Islet of Langerhans (tissue), 1 donor: Measurements from ENCODE around the gene PSMB10.
"Not testable (repeated sequence)": the region's sequence is repeated elsewhere in the genome, so short reads cannot be mapped to it uniquely, and the experiment has no call there.

Experiments used
- FAIRE-seq: peaks from one replicate; lab custom pipeline; 2011; peaks lifted over from hg19 to GRCh38; lab: Jason Lieb, UNC

The PSMB10 gene

DNA sequence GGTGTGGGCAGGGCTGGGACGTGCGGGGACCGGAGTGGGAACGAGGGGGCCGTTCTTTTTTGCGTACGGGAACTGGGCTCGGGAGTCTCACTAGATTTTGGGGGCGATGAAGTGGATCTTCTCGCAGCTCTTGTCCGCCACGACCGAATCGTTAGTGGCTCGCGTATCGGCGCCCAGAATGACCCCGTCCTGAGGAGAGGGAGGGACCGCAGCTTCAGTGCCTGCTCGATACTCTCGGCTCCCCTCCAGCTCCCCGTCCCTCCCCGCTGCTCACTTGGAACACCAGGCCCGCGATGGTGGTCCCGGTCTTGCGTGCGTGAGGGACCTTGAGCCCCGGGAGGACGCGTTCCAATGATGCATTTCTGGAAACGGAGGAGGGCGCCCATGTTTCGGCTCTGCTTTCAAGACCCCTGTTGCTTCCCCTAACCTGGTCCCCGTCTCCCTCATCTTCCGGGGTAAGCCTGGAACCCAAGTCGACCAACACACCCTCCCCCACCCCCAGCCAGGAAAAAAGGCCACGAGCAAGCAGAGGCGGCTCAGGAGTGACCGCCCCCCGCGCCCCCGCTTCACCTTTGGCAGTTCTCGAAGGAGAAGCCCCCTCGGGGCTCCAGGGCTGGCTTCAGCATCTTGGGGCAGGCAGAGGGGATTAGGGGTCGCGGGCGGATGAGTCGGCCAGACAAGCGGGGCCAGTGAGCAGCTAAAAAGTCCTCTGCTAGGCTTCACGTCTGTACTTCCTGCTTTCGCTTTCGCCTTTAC is at the start of gene PSMB10:
TSS of gene PSMB10 (minus strand) at position 727 of the 756 bp plus-strand sequence. CDS start at position 626, 101 bp downstream.
- FAIRE-seq: no peak

DNA sequence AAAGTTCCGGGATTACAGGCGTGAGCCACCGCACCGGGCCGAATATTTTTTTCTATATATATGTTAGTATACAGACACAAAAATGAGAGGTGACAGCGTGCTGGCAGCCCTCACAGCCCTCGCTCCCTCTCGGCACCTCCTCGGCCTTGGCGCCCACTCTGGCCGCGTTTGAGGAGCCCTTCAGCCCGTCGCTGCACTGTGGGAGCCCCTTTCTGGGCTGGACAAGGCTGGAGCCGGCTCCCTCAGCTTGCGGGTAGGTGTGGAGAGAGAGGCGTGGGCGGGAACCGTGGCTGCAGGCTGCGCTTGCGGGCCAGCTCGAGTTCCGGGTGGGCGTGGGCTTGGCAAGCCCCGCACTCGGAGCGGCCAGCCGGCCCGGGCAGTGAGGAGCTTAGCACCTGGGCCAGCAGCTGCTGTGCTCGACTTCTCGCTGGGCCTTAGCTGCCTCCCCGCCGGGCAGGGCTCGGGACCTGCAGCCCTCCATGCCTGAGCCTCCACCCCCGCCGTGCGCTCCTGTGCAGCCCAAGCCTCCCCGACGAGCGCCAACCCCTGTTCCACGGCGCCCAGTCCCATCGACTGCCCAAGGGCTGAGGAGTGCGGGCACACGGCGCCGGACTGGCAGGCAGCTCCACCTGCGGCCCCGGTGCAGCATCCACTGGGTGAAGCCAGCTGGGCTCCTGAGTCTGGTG is 45.5 kb upstream of the PSMB10 start:
- FAIRE-seq: no peak

DNA sequence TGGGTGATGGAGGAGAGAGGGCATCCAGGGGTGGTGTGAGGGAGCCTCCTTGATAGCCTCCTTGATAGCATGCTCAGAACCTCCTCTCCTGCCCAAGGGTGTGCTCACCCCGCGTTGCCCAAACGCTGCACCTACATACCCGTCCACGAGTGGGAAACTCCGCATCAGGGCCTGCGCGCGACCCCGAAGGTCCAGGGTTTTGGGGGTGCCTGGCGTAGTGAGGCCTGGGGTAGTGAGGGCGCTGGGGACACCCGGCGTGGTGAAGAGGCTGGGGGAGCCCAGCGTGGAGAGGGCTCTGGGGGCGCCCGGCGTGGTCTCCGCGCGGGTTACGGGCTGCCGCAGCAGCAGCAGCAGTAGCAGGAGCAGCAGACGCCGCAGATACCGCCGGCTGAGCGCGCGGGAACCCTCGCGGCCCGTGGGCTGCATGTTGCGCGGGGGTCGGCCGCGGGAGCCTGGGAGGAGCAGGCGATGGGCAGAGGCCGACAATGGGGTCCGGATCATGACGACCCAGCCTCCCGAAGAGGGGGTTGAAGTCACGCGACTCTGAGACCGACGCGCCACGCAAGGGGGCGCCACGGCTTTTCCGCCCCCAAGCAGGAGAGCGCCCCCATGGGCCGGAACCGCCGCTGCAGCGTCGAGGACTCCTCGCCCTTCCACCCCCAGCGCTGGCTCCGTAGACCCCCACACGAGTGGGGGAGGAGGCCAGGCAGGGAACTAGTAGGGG is 43.5 kb upstream of the PSMB10 start, which contains the start of gene DPEP3:
TSS of gene DPEP3 (minus strand) at position 545 of the 724 bp plus-strand sequence. CDS start at position 426, 119 bp downstream.
- FAIRE-seq: no peak

DNA sequence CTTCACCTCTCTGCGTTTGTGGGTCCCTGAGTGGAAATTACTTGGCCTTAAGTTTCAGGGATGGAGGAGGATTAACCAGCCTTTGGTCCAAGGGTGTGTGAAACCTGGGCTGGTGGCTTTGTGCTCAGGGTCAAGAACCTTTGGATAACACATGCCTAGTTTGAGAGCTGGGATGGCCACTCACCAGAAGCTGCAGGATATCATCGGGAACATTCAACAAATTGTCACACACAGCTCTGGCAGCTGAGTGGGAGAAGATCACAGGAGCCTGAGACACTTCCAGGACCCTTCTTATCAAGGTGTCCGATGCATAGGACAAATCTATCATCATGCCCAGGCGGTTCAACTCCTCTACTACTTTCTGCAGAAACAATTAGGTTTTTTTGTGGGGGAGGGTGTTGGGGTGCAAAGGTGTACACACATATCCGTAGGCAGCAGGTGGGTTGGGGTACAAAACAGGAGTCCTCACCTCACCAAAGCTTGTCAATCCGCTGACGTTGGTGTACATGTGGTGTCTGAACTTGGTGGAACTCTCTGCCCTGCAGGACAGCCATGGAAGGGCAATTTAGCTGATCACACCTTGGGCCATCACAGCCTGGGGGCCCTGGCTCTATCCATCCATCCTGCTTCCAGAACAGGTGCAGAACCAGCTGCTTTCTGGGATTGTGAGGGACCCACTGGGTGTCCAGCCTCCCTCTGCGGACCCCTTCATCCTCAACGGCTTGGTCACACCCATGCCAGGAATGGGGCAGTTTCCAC is 41.0 kb upstream of the PSMB10 start:
- no peak for FAIRE-seq

DNA sequence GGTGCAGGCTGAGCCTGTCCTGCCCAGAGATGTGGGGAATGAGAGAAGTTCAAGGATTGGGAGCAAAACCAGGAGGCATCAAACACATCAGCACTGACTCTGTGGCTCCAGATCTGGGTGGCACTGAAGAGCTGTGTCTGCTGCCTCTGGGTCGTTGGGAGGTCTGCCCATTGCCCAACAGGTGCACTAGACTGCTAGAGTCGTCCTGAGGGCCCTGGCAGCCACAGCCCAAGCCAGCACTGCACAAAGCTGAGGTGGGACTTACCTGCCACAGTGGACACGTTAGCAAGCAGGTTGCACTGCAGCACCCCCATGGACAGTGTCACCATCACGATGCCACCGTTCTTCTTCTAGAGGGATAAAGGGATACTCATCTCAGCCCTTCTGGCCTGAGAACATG is 40.4 kb upstream of the PSMB10 start:
- FAIRE-seq: no peak

DNA sequence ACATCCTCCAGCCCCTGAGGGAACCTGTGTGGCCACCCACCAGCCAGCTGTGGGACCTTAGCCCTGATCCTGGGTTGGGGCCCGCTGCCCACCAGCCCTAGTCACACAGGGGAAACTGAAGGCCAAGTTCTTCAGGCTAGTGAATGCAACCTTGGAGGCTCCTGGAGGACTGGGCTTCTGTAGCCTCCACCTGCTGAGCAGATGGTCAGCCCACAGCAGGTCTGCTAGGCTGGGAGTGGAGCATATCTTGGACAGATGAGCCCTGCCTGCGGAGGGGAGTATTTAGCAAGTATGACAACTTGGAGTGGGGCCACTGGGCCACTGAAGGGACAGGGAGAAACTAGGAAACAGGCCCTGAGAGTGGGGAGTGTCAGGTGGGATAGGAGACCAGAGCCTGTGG is 39.6 kb upstream of the PSMB10 start:
- no peak for FAIRE-seq

DNA sequence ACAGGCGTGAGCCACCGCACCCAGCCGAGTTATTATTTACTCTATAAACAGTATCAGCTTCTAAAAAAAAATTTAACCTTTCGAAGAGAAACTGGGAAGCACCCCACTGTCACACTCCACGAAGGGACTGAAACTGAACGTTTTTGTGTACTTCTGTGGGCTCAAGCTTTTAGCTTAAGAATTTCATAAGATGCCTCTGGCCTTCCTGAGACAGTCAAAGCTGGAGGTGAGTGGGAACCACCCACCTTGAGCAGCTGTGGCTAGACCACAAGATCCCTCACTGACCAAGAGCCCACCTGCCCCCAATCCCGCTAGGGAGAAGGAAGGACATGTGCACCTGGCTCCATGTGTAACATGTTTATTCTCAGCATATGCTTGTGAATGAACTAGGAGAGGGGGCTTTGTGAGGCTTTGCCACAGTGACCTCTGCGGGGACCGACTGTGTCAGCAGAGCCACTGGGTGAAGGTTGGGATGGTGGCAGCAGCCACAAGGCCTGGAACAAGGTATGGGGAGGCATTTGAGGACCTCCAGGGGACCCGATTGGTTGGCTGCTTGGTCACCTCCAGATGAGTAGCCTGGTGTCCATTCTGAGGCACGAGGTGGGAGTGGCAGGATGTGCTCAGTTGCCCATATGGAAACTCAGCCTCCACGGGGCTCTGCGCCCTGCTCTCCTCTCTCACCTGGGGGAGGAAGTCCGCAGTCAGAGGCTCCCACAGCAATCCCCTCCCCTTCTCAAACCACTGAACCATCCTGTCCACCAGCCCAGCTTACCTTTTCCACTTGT is 38.9 kb upstream of the PSMB10 start:
- no peak for FAIRE-seq

DNA sequence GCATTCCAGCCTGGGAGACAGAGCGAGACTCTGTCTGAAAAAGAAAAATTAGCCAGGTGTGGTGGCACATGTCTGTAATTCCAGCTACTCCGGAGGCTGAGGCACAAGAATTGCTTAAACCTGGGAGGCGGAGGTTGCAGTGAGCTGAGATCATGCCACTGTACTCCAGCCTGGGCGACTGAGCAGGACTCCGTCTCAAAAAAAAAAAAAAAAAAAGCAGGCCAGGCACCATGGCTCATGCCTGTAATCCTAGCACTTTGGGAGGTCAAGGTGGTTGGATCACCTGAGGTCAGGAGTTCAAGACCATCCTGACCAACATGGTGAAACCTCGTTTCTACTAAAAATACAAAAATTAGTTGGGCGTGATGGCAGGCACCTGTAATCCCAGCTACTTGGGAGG is 35.6 kb upstream of the PSMB10 start:
- not testable (repeated sequence) for FAIRE-seq

DNA sequence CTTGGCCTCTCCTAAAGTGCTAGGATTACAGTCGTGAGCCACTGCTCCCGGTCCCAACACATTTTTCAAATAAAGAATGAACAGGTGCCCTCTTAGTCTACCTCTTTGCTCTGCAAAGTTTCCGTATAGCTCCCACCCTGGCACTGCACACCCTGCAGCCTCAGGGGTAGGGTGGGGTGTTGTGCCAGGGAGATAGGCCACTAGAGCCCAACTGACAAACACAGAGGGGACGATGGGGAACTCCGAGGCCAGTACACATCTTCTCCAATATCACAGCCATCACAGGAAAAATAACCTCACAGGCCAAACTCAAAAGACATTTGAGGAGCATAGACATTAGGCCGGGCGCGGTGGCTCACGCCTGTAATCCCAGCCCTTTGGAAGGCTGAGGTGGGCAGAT is 34.5 kb upstream of the PSMB10 start:
- FAIRE-seq: no peak

DNA sequence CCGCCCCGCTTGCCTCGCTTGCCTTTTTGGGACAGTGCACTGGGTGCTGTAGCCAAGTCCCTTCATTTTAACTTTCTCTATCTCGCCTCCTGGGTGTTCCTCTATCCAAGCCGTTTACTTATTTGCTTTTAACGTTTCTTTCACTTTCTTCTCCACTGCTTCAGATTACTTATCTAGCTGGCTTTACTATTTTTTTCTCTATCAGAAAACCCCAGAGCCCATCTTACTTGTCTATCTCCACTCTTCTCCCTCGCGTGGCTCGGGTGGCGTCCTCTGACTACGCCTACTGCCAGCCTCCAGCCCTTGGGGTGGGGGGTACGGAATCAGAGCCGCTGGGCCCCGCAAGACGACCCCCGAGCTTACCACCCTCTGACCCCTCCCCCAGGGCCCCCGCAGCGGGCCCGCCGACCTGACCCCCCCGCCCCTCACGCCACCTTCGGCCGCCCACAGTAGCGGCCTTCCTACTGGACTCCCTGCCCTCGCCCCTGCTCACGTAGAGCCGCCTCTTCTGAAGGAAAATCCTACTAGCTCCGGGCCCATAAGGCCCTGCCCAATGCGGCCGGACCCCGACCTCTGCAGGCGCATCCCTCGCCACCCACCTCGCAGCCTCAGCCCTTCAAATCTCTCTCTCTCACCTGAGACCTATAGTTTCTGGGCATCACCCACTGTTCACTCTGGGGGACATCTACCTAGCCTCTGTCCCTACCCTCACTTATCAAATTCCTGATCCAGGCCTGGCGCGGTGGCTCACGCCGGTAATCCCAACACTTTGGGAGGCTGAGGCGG is 32.8 kb upstream of the PSMB10 start:
- FAIRE-seq: no peak

DNA sequence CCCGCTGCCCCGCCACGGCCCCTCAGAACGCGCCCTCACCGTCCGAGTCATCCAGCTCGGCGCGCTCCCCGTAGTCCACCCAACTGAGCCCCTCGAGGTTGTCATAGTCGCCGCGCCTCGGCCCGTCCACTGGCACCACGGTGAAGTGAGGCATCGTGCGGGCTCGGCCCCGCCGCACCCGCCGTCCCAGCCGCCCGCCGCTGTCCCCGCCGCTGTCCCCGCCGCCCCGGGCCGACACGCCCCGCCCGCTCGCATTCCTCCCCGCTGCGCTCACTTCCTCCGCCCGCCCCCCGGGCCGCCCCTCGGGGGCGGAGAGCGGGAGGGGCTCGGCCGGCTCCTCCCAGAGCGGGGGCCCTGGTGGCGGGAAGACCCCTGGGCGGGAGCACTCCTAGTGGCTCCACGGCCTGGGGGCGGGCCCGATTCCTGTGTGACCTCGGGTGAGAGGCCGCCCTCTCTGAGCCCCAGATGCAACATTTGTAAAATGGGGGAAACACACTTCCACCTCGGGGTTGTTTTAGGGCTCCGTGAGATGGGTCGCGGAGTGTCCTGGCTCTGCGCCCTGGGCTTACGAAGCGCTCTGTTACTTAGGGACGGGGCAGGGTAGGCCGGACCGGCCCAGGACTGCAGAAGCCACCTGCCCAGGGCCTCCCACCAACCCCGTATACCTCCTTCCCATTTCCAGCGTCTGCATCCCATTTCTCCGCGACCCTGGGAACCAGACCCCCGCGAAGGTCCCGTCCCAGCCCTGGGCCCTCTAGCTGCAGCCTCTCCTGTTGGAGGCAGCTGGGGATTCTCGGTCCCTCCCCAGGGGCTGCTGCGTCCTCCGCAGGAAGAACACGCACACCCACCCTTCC is 32.0 kb upstream of the PSMB10 start, which contains the start of gene SLC12A4:
TSS of gene SLC12A4 (minus strand) at position 238 of the 854 bp plus-strand sequence. CDS start at position 154, 84 bp downstream.
- no peak for FAIRE-seq

DNA sequence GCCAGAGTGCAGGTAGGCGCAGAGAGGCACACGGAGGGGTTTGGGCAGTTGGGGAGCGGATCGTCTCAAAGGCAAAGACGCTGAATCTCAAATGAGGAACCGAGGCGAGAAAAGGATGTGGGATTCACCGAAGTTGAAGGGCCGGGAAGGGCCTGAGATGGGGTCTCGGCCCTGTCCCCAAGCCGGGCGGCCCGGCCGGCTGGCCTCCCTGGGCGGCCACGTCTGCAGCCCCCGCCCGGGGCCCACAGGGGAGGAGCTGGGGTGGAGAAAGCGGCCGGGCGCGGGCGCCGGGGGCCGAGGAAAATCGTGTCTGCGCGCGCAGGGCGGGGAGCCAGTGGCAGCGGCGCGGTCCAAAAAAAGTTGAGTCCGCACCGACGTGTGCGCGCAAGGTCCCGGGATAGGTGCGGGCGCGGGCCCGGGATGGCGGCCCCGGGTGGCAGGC is 31.3 kb upstream of the PSMB10 start:
- no peak for FAIRE-seq

DNA sequence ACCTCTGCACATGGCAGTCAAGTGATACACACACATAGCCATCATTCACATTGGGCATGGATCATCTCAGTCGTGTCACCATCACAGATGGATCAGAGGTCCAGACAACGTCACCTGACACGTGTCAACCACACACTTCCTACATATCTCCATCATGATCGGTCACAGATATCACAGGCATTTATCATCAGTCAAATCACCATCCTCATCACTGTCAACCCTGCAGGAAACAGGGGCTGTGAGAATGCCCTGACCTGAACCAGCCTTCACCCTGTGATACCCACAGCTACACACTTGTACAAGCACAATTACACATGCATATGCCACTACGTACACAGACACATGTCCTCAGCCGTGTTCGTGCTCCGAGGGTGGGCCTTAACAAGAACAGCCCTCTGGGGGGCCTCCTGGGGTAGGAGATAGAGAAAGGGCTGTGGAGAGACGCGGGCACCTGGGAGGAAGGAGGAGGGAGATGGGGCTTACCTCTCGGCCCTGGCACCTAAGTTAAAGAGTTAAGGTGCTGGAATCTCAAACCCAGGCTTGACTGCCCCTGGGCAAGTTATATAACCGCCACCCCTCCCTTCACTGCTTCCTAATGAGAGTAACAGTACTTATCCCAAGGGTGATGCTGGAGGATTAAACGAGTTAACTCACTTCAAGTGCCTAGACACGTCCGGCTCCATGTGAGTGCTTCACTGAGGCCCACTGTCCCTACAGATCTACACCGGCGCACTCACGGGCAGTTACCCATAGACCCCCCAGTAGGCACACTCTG is 30.7 kb upstream of the PSMB10 start:
- no peak for FAIRE-seq

DNA sequence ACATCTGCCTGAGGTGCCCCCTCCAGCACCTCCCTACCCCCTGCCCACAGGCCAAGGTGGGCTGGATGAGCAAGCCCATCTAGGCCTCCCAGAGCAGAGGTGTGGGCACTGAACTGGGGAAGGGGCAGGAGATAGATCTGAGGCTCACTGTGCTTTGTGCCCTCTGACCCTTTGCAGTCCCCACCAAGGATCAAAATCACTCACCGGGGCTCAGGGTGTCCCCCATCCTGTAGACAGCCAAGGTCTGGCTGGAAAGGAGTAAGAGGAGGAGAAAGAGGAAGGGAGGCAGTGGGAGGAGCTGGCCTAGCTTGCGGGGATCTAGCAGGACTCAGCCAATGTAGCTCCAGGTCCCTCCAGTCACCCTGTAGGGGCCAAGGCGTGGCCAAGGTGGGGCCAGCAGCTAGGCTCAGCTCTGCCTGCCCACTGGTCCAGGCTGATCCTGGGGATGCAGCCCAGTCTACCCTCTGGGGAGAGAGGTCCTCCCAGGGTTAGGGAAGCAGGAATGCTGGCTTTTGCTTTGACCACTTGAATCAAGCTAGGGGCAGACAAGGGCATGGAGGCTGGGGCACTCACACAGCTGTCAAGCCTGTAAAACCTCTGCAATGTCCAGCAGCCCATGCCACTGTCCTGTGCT is 30.0 kb upstream of the PSMB10 start:
- no peak for FAIRE-seq

DNA sequence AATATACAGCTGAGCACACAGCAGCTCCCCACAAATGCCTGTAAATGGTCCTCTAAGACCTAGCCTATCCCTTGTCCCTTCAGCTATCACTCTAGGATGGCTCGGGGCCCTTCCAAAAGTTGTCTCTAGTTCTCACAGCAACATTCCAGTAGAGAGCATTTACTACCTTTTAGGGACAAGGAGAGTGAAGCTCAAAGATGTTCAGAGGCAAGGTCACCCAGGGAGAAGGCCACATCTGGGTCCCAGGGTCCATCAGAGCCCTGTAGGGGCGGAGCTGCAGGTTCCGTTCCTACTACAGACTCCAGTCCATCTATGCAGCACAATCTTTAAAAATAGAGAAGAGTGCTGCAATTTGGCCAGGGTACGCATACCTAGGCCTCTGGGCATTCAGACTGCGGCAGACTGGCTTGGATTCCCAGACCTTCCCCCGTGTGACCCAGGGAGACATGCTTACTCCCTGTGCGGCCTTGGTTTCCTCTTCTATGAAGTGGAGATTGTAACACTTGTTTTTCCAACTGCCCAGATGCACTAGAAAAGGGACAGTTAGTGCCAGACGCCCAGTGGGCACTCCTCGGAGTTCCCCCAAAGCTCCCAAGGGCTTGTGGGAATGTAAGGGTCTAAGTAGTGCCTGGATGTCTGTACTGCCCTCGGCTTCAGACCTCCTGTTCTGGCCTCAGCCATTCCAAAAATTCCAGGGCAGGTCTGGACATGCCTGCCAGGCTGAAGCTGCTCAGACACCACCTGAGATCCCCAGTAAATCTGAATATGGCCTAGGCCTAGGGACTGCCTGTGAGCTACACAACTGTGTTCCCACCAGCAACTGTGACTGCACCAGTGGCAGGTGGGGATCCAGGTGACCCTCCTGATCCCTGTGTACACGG is 29.3 kb upstream of the PSMB10 start:
- FAIRE-seq: no peak

DNA sequence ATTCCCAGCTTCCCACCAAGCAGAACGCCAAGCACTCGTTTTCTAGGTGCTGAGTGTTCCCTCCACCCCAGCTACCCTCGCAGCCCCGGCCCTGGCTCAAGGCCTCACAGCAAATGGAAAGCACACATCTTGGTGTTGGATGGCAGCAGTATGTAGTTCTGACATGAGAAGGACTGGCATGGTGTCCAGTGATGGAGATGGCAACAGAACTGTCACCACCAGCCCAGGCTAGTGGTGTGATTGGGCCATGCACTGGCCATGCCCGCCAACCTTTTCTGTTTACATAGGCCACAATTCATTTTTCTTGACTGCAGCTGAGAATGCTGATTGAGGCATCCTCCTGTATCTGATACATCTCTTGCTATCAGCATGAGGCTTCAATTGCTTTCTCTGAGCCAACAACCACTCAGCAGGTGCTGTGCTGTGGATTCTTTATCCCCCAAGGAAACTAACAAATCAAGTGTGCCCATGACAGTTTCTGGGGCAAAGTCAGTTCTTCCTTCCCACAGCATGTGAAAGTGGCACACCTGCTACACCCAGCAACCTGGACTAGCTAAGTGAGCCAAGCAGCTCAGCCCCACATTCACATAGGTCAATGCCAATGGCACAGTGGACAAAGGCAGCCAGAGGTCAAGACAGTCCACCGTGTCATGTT is 28.0 kb upstream of the PSMB10 start:
- no peak for FAIRE-seq
